ENCODE results near the gene FAM107A. TPM values are rescaled to one million over a fixed set of nuclear protein-coding genes. Genes with fewer than 3 reads are reported as not detected.

Gene FAM107A
- total RNA-seq, 1 experiment from 2014 or later, result 2.0 TPM

GRCh38 chr3:58607816-58608215 lies 30.6 kb upstream of the FAM107A start:
- Histone ChIP-seq H3K36me3 (no peaks in the 10 kb centered on the region), H3K4me1 (no peaks in the 10 kb centered on the region), H3K27ac (no peak overlapping the region), H3K4me3 (no peak overlapping the region), H3K9me3 (replicated peaks) (no peaks in the 10 kb centered on the region), H3K27me3 (no peaks in the 10 kb centered on the region)
- no peak for DNase-seq

DNA sequence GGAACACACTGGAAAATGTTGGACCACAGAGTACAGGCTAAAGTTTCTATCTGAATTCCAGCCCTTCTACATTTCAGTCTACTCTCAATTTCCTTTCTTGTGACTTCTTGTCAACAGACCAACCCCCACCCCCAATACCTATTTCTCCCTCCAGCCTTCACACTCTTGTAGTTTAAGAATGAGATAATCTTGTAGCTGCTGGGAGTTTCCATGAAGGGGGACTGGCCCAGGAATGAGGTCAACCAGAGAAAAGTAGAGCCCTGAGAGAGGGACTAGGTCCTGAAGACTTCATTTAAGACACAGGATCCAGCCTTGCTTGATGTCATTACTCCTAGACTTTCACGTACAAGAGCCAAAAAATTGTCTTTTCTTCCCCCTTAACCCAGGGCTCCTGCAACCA lies 29.5 kb upstream of the FAM107A start:
- DNase-seq, result no peak
- Histone ChIP-seq H3K36me3 (no peaks in the 10 kb centered on the region), H3K27ac (no peak overlapping the region), H3K9me3 (replicated peaks) (no peaks in the 10 kb centered on the region), H3K4me1 (no peaks in the 10 kb centered on the region), H3K4me3 (no peak overlapping the region), H3K27me3 (no peaks in the 10 kb centered on the region)

DNA sequence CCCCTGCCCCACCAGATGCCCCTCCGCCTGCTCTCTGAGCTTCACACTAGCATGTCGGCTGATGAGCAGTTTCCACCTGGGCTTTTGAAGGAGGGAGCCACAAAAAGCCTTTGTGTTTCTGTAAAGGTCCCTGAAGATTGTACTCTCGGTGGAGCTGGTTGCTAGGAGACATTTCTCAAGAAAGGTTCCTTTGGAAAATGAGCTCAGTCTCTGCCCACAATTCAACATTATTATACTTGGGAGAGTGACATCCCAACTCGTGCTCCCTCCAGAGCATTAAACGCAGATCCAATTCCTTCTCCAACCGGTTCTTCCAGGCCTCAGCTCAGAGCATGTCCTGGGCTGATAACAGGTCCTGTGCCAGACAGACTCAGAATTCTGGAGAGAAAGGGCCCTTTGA lies 26.8 kb upstream of the FAM107A start:
- Histone ChIP-seq H3K4me1 (no peaks in the 10 kb centered on the region), H3K9me3 (replicated peaks) (no peaks in the 10 kb centered on the region), H3K27ac (no peak overlapping the region), H3K27me3 (no peaks in the 10 kb centered on the region), H3K4me3 (no peak overlapping the region), H3K36me3 (no peaks in the 10 kb centered on the region)
- no peak for DNase-seq

- Histone ChIP-seq H3K4me3 (no peak overlapping the region), H3K27me3 (no peaks in the 10 kb centered on the region), H3K4me1 (no peaks in the 10 kb centered on the region), H3K36me3 (no peaks in the 10 kb centered on the region), H3K27ac (no peak overlapping the region), H3K9me3 (replicated peaks) (no peaks in the 10 kb centered on the region)
- DNase-seq, result no peak
These were observed 26.4 kb upstream of the FAM107A start for GRCh38 chr3:58603606-58604005.

DNA sequence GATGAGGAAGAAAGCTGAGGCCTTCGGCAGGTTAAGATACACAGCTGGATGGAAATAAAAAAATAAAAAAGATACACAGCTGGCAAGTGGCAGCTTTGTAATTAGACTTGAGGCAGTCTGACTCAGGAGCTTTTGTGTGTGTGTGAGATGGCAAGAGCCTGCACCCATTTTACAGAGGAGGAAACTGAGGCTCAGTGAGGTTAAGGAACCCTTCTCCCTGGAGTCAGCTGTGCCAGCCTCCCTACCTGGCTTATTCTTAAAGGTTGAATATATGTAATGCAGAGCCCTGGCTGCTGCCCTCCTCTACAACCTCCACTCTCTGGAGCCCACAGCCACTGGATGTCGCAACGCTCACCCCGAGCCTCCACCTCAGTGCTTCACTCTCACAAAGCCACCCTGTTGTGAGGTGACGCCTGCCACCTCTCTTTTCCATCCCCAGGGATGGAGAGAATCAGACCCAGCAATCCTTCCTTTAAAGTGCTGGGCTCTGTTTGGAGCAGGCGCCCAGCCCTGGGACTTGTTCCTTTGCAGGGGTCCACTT lies 20.6 kb upstream of the FAM107A start:
- Histone ChIP-seq H3K9me3 (replicated peaks) (no peaks in the 10 kb centered on the region), H3K27me3 (no peaks in the 10 kb centered on the region), H3K4me3 (no peak overlapping the region), H3K36me3 (no peaks in the 10 kb centered on the region), H3K4me1 (no peaks in the 10 kb centered on the region), H3K27ac (no peak overlapping the region)
- no peak for DNase-seq

DNA sequence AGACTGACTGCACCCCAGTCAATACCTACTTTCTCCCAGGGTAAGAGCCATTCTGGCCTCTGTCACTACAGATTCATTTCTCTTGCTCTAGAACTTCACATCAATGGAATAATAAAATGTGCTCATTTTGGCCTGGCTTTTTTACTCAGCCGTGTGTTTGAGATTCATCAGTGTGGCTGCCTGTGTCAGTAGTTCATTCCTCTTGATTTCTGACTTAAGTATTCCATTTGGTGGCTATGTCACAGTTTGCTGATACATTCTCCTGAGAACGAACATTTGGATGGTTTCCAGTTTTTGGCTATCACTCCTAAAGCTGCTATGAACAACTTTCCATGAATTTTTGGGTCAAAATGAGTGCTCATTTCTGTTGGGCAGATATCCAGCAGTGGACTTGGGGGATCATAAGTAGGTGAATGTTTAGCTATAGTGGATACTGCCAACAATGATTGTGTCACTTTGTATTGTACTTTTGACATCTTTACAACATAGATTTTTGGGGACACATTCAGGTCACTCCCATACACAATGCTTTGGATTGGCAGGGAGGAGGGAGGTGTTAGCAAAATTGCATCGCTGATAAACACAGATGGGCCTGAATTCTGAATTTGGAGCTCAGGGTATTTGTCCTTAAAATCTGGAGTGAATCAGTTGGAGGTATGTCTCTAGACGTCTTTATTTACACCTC lies 19.8 kb upstream of the FAM107A start:
- H3K27me3 ChIP-seq, result no peaks in the 10 kb centered on the region
- H3K36me3 ChIP-seq, result no peaks in the 10 kb centered on the region
- no peak overlapping the region for H3K4me3 ChIP-seq
- H3K27ac ChIP-seq, result no peak overlapping the region
- no peak for DNase-seq
- H3K9me3 ChIP-seq (replicated peaks), result no peaks in the 10 kb centered on the region
- no peaks in the 10 kb centered on the region for H3K4me1 ChIP-seq

DNA sequence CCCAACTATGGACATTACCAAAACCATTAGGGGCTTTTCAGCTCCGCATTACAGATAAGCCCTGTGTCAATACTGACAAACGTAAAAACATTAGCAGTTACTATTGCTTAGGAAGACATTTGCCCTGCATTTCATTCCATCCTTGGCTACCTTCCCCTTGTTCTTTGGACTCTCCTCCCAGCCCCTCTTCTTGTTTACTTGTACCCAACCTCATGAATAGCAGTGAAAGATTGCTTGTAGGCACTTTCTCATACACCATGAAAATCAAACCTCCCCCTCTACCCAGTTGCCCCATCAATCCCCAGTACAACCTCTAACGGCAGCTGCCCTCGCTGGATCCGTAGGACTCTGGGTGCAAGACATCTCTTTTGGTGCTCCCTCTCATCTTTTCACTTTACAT lies 16.9 kb upstream of the FAM107A start:
- Histone ChIP-seq H3K27ac (no peak overlapping the region), H3K27me3 (no peaks in the 10 kb centered on the region), H3K4me1 (no peaks in the 10 kb centered on the region), H3K36me3 (no peaks in the 10 kb centered on the region), H3K9me3 (replicated peaks) (no peaks in the 10 kb centered on the region), H3K4me3 (no peak overlapping the region)
- no peak for DNase-seq

- no peak overlapping the region for H3K27ac ChIP-seq
- no peaks in the 10 kb centered on the region for H3K4me1 ChIP-seq
- H3K4me3 ChIP-seq, result no peak overlapping the region
- H3K36me3 ChIP-seq, result no peaks in the 10 kb centered on the region
- DNase-seq, result no peak
- no peaks in the 10 kb centered on the region for H3K9me3 ChIP-seq (replicated peaks)
- H3K27me3 ChIP-seq, result no peaks in the 10 kb centered on the region
These were observed 14.6 kb upstream of the FAM107A start for GRCh38 chr3:58591517-58592510.

DNA sequence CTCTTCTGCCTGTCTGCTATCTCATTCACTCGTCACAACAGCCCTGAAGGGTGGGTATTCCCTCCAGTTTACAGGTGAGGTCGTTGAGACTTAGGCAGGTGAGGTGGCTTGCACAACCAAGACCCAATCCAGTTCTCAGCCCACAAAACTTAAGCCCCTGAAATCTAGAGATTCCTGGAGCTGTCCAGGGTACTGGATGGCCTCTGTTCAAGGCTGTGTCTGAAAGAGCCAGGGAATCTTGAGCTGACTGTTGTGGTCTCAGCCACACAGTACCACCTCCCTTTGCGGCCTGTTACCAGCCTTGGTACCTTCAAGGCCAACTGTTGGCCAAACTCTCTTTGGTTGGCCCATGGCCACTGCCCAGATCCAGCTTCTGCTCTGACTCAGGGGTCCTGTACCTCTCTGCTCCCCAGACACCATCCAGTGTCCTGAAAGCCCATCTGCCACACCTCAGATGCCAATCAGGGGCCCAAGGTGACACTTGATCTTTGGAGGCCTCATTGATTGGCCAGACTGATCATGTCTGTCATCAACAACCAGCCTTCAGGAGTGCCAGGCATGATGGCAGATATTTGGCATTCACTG lies 10.9 kb upstream of the FAM107A start:
- Histone ChIP-seq H3K36me3 (no peaks in the 10 kb centered on the region), H3K27ac (no peak overlapping the region), H3K9me3 (replicated peaks) (no peaks in the 10 kb centered on the region), H3K27me3 (no peaks in the 10 kb centered on the region), H3K4me3 (no peak overlapping the region), H3K4me1 (no peaks in the 10 kb centered on the region; the same call in 1 of the 2 replicates)
- DNase-seq, result peak in 1 of 2 experiments; percentile 61

- H3K9me3 ChIP-seq (replicated peaks), result no peaks in the 10 kb centered on the region
- H3K27me3 ChIP-seq, result no peaks in the 10 kb centered on the region
- no peak for DNase-seq
- no peak overlapping the region for H3K4me3 ChIP-seq
- no peaks in the 10 kb centered on the region for H3K36me3 ChIP-seq
- H3K4me1 ChIP-seq, result peaks cover 11% of the 10 kb centered on the region
- no peak overlapping the region for H3K27ac ChIP-seq
These were observed 9.6 kb upstream of the FAM107A start for GRCh38 chr3:58586776-58587192.

- H3K27me3 ChIP-seq, result no peaks in the 10 kb centered on the region
- peak overlapping the region; percentile 54; the same call in 1 of the 2 replicates for H3K4me3 ChIP-seq
- no peaks in the 10 kb centered on the region for H3K36me3 ChIP-seq
- no peak overlapping the region; the same call in 1 of the 2 replicates for H3K27ac ChIP-seq
- peaks cover 16% of the 10 kb centered on the region for H3K4me1 ChIP-seq
- DNase-seq, result peak in 1 of 2 experiments; percentile 31
- no peaks in the 10 kb centered on the region for H3K9me3 ChIP-seq (replicated peaks)
These were observed 8.8 kb upstream of the FAM107A start for GRCh38 chr3:58585994-58586393.

DNA sequence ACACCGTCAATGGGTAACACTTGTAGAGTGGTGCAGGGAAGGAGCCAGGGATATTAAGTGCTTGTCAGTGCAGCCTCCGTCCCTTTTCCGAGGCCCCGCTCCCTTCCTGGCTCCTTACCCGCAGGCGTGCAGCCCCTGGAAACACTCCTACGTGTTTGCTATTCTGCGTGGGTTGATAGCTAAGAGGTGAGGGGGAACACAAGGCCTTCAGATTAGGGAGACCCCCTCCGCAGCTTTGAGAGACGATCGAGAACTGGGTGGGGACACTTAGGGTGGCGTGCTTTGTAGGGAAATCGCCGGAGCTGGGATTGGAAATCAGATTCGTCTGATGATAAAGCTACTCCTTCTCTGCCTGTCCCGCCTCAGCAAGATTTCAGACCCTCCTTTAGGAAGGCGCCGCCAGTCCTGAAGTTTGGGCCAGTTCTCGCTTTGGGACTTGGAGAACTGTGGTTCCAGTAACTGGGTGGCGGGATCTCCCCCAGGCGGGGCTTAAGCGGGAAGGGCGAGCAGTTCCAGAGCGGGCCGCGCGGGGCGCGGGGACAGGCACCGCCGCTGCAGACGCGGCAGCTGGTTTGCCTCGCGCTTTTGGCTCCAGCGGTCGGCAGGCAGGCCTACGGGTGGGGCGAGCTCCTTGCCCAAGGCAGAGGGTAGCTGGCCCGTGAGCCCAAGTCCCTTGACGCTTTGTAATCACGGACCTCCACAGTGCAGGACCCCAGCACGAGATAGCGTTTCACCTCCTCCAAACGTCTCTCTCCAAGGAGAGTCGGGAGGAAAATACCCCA lies 8.0 kb upstream of the FAM107A start:
- Histone ChIP-seq H3K27me3 (no peaks in the 10 kb centered on the region), H3K36me3 (no peaks in the 10 kb centered on the region), H3K27ac (peak overlapping the region; percentile 77), H3K4me1 (peaks cover 23% of the 10 kb centered on the region), H3K9me3 (replicated peaks) (no peaks in the 10 kb centered on the region), H3K4me3 (peak overlapping the region; percentile 54)
- peak; percentile 75 to 76 for DNase-seq

GRCh38 chr3:58584690-58585004 lies 7.5 kb upstream of the FAM107A start:
- H3K27ac ChIP-seq, result peak overlapping the region; percentile 77
- H3K9me3 ChIP-seq (replicated peaks), result no peaks in the 10 kb centered on the region
- H3K27me3 ChIP-seq, result no peaks in the 10 kb centered on the region
- peaks cover 23% of the 10 kb centered on the region for H3K4me1 ChIP-seq
- H3K36me3 ChIP-seq, result no peaks in the 10 kb centered on the region
- no peak for DNase-seq
- peak overlapping the region; percentile 54 for H3K4me3 ChIP-seq

DNA sequence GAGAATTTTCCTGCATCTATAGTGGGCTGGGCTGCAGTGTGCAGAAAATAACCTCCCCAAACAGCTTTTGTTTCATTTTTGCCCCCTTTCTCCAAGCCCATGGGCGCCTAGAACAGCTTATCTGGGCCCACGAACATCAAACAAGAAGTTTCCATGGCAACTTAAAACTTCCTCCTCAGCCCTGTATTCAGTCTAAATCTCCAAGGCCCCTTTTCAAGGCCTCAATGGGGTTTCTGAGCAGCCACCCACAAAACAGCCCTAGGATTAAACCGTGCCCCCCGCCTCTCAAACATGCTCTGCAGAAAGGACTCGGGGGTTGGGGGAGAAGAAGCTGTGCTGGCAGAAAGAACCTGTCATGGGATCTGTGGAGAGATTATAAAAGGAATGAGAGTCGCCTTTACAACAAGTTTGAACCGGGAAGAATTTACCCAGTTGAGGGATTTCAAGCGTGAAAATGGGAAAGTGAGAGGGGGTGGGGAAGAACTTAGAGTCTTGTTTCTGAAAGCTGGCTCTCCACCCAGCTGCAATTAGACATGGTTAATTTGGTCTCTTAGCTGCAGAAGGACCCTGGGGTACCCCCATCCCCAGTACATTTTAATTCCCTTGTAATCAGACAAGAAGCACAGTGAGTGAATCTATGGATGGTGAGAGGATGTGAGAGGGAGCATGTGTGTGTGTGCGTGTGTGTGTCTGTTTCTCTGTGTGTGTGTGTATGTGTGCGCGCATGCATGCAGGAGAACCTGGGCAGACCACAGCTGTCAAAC lies 4.3 kb upstream of the FAM107A start:
- peak overlapping the region; percentile 97 for H3K27ac ChIP-seq
- peak overlapping the region; percentile 9; the same call in 1 of the 2 replicates for H3K4me3 ChIP-seq
- no peaks in the 10 kb centered on the region for H3K36me3 ChIP-seq
- H3K27me3 ChIP-seq, result no peaks in the 10 kb centered on the region
- peaks cover 23% of the 10 kb centered on the region for H3K4me1 ChIP-seq
- H3K9me3 ChIP-seq (replicated peaks), result no peaks in the 10 kb centered on the region
- DNase-seq, result peak; percentile 78 to 91

Measured in SJCRH30 (cell line).